SK-N-DZ (cell line): ENCODE measurements around the gene CRBN.

Source experiments
- DNase-seq: peaks from one replicate; pipeline ENCODE4 v3.0.0-alpha.2; 2015; ENCODE audit warnings: low spot score
- small RNA-seq, 2 experiments: library from RNA; depleted of rRNA; stranded (forward); fragments of <200 nt; gene quantifications; one replicate each; pipeline ENCODE3, GENCODE V24; 2014

The CRBN gene

DNA sequence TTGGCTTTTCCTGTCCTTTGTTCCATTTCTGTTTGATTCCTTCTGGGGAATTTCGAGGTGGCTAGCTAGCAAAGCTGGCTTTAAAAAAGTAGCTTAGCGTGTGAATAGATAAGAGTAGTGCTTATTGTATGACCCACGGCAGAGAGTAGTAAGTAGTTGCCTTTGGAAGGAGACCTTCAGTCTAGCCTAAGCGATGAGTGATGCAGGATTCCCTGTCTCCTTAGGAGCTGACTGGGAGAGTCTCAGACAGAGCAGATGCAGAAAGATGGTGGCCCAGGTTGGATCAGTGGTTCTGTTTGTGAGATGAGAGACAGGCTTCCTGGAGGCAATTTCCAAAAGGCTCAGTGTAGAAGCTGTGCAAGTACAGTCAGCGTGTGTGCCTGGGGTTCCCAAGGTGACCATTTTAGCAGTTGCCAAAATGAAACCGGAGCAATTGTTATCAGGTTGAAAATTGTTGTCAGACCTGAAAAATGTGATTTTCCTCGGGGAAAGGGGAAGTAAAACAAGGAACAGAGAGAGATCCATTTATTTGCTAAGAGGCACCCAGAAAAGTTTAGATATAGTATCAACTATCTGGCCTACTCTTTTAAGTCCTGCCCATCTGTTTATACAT lies 68.6 kb downstream of the CRBN start:
- DNase-seq = no peak

DNA sequence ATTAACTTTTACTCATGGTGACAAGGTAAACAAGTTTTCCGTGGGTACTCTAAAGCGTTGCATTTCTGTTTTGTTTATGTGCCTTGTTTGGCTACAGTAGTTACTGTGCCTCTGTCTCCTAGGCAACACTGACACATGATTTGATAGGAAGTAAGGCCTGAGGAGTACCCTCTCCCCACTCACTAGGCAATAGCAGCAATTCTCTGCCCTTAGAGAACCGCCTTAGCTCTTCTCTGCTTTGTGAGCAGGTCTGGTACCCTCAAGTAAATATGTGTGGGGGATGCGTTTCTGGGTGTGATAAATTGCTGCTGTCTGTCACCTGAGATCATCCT lies 69.2 kb downstream of the CRBN start, which contains the start of gene IL5RA:
Gene IL5RA (minus strand): TSS at position 76 of the 332 bp plus-strand sequence. CDS start 5,390 bp downstream, outside the sequence.
- DNase-seq = peak; percentile 27

DNA sequence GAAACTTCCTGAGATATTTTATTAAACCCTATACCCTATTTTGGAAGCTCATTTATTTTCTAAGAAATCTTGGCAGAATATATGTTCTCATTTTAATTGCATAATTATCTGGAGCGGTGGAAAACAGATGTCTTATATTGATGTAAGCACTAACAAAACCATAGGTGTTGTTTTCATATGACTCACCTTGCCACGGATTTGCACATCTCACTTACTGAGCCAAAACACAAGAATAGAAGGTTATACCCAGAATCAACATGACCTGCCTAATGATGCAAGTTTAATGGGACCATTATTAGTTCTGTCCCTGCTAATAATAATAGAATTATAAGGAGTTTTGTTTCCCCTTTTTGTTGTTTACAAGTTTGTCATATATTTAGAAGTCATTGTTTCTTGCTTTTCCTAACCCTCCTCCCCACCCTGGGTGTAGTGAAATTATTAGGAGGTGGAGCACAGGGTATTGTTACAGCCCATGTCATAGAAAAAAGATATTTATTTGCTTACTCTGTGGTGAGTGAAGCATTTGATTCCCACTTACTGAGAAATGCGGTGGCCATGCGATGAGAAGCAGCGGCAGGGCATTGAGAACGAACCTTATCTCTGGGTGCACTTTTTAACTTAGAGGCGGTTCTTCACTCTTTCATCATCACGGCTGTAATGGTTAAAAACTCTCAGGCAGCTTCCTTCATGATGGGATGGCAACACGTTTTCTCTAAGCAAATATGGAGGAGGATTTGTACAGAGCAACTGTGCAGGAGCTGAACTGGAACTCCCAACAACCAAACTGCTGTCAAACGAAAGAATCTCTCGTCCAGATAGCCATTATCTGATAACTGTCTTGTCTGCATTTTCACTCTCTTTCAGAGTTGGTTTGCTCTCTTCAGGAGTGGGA lies 69.8 kb downstream of the CRBN start:
- no peak for DNase-seq

DNA sequence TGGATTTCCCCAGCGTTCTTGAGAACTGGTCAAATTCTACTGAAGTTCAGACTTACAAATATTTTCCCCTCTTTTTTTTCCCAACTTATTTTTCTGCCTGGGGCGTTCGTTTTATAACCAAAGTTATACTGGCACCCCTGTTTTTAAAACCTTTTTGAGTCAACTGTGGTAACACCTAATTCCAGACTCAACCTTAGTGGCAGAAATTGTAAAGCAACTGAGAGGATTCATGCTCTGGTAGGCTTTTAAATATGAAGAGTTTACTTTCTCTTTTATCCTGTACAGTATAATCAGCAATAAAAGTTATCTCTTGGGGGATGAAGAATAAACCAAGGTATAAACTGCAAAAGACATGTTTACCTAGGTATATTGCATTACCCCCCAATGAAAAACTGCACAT lies 71.6 kb downstream of the CRBN start:
- DNase-seq = no peak

DNA sequence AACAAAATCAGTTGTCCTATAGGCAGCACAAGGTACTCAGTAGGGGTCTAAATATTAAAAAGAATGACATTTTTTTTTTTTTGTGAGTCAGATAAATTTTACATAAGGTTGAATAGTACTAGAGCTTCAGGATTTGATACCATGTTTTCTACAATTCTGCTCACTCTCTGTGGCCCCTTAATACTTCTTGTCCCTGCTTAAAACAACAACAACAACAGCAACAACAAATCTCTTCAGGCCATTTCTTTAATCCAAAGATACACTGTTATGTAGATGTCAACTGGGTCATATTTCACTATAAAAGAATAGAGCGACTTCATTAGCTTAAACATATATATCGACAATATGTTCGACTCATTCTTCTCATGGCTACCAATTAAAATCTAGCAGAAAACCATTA lies 72.3 kb downstream of the CRBN start:
- DNase-seq = no peak

DNA sequence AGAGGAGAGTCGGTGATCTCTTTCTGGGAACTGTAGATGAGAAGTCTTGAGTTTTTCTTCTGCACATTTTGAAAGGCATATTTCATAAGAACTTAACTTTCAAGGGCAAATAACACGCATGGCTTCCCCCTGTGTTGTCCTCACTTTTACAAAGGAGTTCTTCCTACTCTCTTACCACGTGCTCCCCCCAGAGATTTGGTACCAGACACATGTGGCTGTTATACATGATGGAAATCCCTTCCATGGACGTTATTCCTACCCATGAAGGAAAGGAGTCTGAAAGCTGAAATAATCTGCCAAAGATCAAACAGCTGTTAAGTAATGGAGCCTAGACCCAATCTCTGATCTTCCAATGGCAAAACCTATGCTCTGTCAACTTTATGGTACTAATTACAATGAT lies 73.7 kb downstream of the CRBN start:
- no peak for DNase-seq

DNA sequence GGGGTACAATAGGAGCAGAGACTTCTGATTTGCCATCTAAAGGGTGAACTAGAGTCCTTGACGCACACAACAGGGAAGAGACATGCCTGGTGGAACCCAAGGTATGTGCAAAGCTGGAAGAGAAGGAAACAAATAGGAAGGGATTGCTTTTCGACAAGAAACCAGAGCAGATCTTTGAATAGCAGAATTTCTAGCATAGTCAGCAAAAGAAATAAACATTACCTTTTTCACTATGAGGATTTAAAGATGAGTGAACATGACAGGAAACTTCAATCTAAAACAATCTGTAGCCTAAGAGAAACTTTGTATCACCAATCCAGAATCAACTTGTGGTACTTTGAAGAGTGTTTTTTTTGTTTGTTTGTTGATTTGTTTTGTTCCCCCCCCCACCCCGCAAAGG lies 74.2 kb downstream of the CRBN start:
- no peak for DNase-seq

DNA sequence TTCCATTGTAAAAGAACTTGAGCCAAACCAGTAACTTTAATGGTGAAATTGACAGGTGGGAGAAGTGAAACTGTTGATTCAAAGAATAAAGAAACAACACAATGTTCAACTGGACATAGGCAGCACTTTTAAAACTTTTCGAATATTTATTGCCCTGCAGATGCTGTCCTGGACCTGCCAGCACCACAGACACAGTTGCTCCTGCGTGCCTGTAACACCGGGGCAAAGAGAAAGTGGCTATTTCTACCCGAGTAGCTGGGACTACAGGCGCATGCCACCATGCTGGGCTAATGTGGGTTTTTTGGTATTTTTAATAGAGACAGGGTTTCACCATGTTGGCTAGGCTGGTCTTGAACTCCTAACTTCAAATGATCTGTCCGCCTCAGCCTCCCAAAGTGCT lies 76.7 kb downstream of the CRBN start:
- DNase-seq = no peak

DNA sequence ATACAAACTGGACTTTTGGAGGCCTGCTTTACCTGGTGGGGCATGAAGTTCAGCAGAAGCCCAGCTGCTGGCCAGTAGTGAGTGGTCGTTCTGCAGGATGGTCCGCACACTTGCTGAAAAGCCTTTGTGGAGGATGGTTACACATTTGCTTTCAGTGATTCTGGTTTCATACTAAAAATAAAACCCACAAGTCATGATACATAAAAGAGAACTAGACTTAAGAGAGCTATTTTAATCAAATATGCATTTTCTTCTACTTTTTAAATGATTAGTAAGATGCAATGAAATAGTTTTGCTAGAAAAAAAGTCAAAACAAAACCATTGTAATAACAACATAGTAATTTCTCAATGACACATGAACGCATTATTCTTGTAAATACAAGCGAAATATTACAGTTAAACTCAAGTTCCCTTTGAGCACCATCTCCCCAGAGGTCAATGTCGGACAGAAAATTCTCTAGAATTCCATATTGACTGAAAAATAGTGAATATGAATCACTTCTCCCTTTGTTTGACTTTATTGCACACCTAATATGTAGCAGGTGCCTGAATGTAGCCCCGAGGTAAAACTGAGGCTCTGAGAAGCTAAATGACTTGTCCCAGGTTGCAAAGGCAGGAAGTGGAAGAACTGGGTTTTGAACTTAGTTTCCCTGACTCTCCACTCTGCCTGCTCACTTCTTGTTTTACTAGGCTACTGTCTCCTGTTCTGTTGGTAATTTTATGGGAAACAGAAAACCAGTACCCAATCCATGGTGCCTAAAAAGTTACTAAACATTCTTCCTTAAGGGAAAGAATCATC lies 77.6 kb downstream of the CRBN start:
- DNase-seq = no peak

Small RNA genes within 50 kb of the gene (small RNA-seq; reads per million reads assigned to genes)
- 0 reads per million in 2 experiments for gene RF00416
